NCI-H774 (cell line): ENCODE data around the gene MFSD11.
"Not testable (repeated sequence)": the region's sequence is repeated elsewhere in the genome, so short reads cannot be mapped to it uniquely, and the experiment has no call there.

Experiments used
- DNase-seq: peaks from one replicate; lab custom pipeline; 2025; lab: John Stamatoyannopoulos, UW

Gene MFSD11

DNA sequence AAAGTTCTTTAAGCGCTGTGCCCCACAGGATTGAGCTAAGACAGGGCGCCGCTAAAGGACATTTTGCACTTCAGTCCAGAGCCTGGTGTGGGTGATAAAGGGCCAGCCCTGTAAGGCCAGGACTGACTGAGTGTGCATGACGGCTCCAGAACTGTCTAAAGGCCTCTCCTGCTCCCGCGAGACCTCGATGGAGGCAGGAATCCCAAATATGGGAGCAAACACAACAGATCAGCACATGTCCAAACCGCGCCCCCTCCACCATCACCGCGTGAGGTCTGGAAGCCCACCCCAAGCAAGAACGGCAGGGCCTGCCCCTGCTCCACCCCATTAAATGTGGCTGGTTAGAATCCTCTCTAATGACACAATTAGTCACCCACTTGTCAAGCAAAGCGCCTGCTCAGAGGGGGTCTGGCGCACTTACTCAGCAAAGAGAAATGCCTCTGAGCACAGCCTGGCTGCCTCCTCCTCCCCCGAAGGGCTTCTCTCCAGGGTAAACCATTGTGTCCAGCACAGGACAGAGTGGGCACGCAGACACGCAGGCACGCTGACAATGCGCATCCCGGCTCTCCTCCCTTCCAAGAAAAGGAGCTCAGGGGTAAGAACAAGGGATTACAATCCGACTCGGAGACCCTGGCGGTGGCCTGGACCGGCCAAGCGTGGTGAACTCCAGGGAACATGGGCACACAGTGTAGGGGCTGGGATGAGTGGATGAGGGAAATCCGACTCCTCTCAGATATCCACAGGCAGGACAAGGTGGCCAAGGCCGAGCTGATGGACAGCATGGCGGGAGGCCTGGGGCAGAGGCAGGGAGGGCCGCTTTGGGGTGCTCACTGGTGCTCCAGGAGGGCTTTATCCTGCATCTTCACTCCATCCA lies 28.6 kb upstream of the MFSD11 start:
- DNase-seq: no peak

GRCh38 chr17:76709951-76710862 lies 27.7 kb upstream of the MFSD11 start:
- DNase-seq: not testable (repeated sequence)

- DNase-seq: peak; percentile 66
Observed at GRCh38 chr17:76710863-76711611, 26.9 kb upstream of the MFSD11 start, which contains the start of gene MXRA7. MXRA7 (minus strand) TSS chr17:76710965; CDS start chr17:76710946, 19 bp downstream.

DNA sequence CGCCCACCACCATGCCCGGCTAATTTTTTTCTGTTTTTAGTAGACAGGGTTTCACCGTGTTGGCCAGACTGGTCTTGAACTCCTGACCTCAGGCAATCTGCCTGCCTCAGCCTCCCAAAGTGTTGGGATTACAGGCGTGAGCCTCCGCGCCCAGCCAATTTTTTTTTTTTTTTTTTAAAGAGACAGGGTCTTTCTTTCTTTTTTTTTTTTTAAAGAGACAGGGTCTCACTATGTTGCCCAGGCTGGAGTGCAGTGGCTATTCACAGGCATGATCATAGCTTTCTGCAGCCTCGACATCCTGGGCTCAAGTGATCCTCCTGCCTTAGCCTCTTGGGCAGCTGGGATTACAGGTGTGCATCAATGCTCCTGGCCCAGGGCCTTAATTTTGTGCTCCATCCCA lies 25.6 kb upstream of the MFSD11 start:
- not testable (repeated sequence) for DNase-seq

- no peak for DNase-seq
Observed at GRCh38 chr17:76713765-76714164, 24.2 kb upstream of the MFSD11 start.

- DNase-seq: no peak
Observed at GRCh38 chr17:76714336-76714735, 23.6 kb upstream of the MFSD11 start.

GRCh38 chr17:76714822-76715495 lies 23.0 kb upstream of the MFSD11 start:
- DNase-seq: no peak

GRCh38 chr17:76715496-76715830 lies 22.5 kb upstream of the MFSD11 start:
- DNase-seq: no peak

DNA sequence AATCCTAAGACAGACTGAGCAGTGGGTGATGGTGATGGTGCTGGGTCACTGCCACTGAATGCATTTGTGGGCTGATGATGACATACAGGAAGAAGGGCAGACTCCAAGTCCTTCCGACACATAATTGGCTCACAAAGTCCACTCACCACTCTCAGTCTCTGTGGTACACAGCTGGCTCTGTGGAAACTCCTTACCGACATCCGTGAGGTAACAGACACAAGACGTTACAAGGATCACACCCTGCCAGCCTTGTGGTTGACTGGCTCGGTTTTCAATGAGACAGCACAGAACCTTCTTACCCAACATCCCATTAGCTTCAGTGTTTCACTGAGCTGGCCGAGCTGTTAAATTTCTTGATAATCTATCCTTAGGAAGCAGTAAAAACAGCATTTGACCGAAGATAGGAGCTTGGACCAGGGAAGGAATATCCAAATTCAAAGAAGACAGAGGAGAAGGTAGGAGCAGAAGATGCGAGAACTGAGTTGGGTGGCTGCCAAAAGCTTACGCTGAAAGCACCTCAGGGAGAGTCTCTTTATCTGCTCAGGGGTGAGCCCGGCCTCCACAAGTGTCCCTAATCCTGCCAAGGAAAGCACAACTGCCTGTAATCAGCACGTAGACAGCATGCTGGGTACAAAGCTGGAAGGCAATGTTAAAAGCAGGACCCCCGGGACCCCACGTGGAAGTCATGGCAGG lies 21.6 kb upstream of the MFSD11 start:
- no peak for DNase-seq

- DNase-seq: no peak
Observed at GRCh38 chr17:76716839-76717215, 21.1 kb upstream of the MFSD11 start.

DNA sequence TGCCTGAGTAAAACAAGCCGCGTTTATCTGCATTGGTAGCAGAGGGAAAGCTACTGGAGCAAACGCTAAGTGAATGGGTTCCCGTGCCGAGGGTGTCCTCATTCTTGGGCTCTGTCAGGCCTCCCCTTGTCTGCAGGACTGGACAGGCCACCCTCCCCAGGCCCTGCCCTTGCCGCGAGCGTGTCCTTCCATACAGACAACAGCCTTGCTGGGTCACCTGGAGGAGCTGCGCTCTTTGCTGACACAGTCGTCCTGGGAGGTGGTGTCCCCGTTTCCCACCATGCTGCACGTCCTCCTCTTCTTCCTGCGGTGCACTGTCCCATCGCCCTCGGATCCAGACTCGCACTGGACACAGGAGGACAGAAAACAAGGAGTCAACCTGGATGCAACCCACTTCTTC lies 19.4 kb upstream of the MFSD11 start:
- DNase-seq: no peak

DNA sequence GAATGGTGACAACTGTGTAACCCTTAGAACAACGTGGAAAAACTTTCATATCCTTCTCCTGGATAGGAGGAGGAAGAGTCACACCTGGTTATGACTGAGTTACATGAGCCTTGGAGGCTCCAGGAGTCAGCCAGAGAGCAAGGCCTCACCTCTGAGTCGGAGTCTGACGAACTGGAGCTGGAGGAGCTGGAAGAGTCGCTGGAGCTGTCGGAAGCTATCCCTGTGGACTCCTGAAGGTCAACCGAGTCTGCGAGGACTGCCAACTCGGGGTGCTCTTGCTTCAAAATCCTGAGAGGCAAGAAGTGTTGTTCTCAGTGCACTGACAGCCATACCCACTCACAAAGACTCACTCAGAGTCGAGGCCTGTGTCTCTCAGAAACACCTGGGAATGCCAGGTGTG lies 17.7 kb upstream of the MFSD11 start:
- DNase-seq: no peak

GRCh38 chr17:76720941-76721340 lies 17.0 kb upstream of the MFSD11 start:
- no peak for DNase-seq

- DNase-seq: no peak
Observed at GRCh38 chr17:76721463-76721862, 16.5 kb upstream of the MFSD11 start.

DNA sequence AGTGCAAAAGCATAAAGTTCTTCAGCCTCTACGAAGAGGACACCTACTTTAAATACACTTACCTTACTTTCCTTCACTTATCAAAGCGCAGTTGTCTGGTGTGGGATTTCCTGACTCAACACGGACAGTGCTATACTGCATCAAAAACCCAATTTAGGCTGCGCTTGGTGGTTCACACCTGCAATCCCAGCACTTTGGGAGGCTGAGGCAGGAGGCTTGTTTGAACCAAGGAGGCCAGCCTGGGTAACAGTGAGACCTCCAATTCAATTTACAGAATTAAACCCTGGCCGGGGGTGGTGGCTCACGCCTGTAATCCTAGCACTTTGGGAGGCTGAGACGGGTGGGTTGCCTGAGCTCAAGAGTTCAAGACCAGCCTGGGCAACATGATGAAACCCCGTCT lies 15.6 kb upstream of the MFSD11 start:
- DNase-seq: no peak

GRCh38 chr17:76722977-76723376 lies 14.9 kb upstream of the MFSD11 start:
- DNase-seq: not testable (repeated sequence)

GRCh38 chr17:76723812-76724211 lies 14.1 kb upstream of the MFSD11 start:
- DNase-seq: no peak

GRCh38 chr17:76725580-76726230 lies 12.2 kb upstream of the MFSD11 start:
- no peak for DNase-seq

DNA sequence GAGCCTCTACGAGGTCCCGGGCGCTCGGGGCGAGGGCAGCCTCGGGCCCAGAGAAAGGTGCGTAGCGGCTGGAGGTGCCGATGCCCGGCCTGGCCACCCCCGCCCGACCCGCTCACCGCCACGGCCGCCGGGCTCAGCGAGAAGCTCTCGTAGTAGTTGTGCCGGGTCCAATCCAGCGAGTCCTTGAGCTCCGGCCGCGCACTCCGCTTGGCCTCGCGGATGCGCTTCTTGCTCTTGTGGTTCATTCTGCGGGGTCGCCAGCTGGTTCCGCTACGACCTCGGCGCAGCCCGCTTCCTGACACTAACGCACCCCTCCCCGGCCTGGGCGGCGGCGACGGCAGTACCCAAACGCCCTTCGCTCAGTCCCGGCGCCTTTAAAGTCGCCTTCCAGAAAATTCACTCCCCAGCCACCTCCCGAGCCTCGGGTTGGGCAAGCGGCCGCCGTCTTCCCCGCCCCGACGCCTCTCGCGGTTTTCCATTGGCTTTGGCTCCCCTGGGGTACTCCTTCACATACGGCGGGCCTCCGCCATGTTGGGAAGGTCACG lies 11.6 kb upstream of the MFSD11 start, which contains the start of gene JMJD6:
Gene JMJD6 (minus strand): TSS at position 376 of the 545 bp plus-strand sequence. CDS start 131 bp downstream, at position 245.
- peak; percentile 98 for DNase-seq
